Activated CD4-positive, alpha-beta T cell treated with anti-CD3 and anti-CD28 coated beads for 1 hour (primary cell): ENCODE results near the gene NFAT5.
A peak's percentile ranks its signal among the peaks of the same experiment; 100 is the strongest.
"Not testable (repeated sequence)": the region's sequence is repeated elsewhere in the genome, so short reads cannot be mapped to it uniquely, and the experiment has no call there.

ENCODE experiments used
- DNase-seq: peaks from one replicate; pipeline ENCODE4 v3.0.0-alpha.2; 2020

Gene NFAT5

GRCh38 chr16:69565671-69566239 is at the start of gene NFAT5:
NFAT5 (plus strand) TSS chr16:69565966; CDS start chr16:69566302, 336 bp downstream.
- DNase-seq = peak; percentile 85

DNA sequence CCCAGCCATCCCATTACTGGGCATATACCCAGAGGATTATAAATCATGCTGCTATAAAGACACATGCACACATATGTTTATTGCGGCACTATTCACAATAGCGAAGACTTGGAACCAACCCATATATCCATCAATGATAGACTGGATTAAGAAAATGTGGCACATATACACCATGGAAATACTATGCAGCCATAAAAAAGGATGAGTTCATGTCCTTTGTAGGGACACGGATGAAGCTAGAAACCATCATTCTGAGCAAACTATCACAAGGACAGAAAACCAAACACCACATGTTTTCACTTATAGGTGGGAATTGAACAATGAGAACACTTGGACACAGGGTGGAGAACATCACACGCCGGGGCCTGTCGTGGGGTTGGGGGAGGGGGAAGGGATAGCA is 47.9 kb upstream of the NFAT5 start:
- not testable (repeated sequence) for DNase-seq

DNA sequence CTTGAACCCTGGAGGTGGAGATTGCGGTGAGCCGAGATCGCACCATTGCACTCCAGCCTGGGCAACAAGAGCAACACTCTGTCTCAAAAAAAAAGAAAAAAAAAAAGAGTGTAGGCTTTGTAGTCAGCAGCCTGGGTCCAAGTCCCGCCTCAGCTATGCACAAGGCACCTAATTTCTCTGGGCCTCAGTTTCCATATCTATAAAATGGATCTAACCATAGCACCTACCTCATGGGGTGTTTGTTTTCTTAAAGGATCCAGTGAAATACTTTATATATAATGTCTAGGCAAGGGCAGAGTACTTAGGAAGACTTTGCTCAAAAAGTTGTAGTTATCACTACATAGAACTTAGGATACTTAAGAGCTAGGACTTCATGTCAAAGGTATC is 45.4 kb upstream of the NFAT5 start:
- no peak for DNase-seq

GRCh38 chr16:69520800-69521602 is 44.8 kb upstream of the NFAT5 start:
- no peak for DNase-seq

- DNase-seq = no peak
These were observed 43.7 kb upstream of the NFAT5 start for GRCh38 chr16:69522041-69522578.

GRCh38 chr16:69522732-69523404 is 42.9 kb upstream of the NFAT5 start:
- DNase-seq = no peak

GRCh38 chr16:69523566-69524305 is 42.0 kb upstream of the NFAT5 start:
- DNase-seq = no peak

DNA sequence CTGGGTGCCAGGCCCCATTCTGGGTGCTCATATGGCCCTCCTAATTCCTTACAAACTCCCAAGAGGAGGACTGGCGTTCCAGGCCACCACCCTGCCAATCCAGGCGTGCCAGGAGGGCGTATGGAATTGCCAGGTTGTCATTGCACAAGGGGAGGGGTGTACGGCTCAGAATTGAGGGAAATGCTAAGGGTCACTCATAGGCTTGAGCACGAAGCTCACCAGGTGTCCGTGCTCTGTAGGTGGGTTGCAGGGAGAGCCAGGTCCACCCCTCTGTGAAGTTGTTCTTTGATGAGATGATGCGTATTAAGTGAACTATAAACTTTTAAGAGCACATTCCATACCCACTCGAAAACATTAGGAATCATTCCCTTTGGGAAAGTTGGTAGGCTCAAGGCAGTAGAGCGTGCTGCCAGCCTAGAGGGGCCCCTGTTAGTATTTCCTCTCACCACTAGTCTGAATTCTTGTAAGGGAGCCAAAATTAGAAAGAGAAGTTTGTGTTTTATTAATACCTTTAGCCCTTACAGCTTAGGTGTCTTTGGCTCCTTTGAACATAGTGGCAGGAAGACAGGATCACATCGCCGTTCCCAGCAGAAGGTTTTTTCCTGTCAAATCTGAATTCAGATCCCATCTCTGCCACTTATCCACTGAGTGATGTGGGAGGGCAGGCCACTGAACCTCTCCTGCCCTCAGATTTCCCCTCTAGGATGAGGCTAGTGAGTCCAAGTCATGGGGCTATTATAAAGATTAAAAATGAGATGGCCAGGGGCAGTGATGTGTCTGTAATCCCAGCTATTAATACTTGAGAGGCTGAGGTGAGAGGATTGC is 38.7 kb upstream of the NFAT5 start:
- DNase-seq = no peak

- no peak for DNase-seq
These were observed 33.8 kb upstream of the NFAT5 start for GRCh38 chr16:69531988-69532387.

DNA sequence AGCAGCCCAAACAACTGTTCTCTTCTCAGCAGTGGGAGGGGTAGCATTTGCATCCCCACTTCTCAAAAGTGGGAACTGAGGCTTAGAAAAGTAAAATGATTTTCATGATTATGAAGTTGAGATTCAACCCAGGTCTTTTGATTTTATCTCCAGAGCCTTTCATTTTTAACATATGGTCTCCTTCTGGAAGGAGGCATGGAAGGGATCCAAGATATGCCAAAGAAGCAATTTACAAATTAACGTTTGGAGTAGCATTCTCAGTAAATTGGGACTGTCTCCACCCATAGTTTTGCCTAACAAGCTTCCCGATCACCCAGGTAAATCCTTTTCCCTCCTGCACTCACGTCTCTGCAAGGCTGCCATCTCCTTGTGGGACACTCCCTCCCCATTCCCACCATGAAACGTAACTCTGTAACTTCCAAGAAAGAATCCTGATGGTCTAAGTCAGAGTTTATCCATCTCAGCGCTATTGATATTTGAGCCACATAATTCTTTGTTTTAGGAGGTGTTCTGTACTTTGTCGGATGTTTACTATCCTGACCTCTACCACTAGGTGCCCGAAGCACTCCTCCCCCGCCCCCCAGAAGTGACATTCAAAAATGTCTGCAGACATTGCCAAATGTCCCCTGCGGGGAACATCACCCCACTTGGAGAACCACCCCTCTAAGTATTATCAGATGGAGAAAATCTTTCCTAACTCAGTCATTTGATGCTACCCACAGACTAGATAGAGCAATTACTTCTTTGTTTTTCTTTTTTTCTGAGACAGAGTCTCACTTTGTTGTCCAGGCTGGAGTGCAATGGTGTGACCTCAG is 32.9 kb upstream of the NFAT5 start:
- DNase-seq = no peak

- DNase-seq = no peak
These were observed 31.0 kb upstream of the NFAT5 start for GRCh38 chr16:69534720-69535119.

DNA sequence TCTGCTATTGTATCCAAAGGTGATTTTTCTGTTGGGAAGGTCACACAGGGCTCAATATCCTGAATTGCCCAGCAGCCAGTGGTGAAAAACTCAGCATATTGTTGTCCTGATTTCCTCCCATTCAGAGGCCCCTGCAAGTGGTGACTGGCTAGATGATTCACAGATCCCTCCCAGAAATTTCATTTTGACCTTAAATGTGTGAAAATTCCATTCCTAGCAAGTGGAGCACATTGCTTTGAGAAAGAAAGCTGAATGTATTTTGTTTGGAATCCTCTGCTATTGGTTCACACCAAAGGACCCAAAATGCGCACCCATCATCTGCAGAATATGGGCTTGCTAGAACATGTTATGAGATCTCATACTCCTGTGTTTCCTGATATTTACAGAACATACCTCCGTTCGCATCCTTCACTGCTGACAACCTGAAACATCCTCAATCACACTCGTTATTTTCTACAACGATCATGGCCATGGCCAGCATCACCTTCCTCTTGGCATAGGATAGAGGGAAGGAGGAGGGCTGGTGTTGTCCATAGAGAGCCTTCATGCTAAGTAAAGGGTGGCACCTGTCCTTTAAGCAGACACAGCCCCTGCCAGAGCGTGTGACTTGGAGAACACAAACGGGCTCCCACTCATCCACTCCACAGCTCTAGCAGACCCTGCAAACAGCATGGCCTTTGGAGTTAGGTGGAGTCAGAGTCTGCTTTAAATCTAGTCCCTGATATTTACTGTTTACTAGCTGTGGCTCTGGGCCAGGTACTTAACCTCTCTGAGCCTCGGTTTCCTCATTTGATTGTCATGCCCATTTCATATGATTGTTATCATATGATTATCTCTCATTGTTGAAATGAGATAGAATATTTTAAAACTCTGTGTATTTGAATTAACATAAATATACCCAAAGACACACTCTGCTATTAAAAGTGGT is 30.4 kb upstream of the NFAT5 start:
- DNase-seq = no peak

- no peak for DNase-seq
These were observed 28.1 kb upstream of the NFAT5 start for GRCh38 chr16:69537706-69538080.

DNA sequence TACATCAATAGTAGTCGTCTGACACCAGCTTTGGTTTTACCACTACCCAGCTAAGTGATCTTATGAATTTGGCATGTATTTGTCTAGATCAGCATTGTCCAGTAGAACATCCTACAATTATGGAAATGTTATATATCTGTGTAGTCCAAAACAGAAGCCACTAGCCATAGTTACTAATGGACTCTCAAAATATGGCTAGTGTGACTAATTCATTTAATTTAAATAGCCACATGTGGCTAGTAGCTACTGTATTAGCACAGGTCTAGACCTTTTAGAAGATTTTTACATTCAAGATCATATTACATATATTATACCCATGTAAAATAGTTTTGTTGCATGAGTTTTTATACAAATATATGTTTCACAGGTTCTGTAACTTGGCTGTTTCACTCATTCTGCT is 27.0 kb upstream of the NFAT5 start:
- no peak for DNase-seq

GRCh38 chr16:69542974-69543373 is 22.8 kb upstream of the NFAT5 start:
- DNase-seq = no peak

- no peak for DNase-seq
These were observed 21.7 kb upstream of the NFAT5 start for GRCh38 chr16:69544088-69544487.

DNA sequence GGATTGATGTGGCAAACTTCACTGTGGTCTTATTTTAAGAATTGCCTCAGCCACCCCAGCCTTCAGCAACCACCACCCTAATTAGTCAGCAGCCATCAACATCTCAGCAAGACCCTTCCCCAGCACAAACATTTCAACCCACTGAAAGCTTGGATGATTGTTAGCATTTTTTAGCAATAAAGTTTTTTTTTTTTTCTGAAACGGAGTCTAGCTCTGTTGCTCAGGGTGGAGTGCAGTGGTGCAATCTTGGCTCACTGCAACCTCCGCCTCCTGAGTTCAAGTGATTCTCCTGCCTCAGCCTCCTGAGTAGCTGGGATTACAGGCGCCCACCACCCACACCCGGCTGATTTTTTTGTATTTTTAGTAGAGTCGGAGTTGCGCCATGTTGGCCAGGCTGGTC is 19.1 kb upstream of the NFAT5 start:
- DNase-seq = not testable (repeated sequence)

- no peak for DNase-seq
These were observed 12.4 kb upstream of the NFAT5 start for GRCh38 chr16:69553332-69553731.

DNA sequence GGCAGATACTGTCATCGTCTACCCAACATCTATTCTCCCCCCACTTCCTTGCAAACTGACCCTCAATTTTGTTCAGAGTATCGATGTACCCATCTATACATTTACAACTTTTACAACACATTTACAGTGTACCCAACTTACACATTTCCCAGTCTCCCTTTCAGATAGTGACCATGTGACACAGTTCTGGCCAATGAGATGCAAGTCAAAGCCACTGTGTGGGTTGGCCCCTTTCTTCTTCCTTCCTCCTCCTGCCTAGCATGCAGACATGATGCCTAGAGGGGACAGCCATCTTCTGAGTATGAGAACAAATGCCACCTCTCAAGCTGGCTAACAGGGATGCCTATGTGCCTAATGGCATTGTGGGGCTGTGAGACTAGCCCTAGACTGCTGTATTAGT is 11.3 kb upstream of the NFAT5 start:
- no peak for DNase-seq

- DNase-seq = no peak
These were observed 10.3 kb upstream of the NFAT5 start for GRCh38 chr16:69555437-69555836.
